ENCODE results near the gene TMEM121B.
"Not testable (repeated sequence)": the region's sequence is repeated elsewhere in the genome, so short reads cannot be mapped to it uniquely, and the experiment has no call there.

TMEM121B gene

DNA sequence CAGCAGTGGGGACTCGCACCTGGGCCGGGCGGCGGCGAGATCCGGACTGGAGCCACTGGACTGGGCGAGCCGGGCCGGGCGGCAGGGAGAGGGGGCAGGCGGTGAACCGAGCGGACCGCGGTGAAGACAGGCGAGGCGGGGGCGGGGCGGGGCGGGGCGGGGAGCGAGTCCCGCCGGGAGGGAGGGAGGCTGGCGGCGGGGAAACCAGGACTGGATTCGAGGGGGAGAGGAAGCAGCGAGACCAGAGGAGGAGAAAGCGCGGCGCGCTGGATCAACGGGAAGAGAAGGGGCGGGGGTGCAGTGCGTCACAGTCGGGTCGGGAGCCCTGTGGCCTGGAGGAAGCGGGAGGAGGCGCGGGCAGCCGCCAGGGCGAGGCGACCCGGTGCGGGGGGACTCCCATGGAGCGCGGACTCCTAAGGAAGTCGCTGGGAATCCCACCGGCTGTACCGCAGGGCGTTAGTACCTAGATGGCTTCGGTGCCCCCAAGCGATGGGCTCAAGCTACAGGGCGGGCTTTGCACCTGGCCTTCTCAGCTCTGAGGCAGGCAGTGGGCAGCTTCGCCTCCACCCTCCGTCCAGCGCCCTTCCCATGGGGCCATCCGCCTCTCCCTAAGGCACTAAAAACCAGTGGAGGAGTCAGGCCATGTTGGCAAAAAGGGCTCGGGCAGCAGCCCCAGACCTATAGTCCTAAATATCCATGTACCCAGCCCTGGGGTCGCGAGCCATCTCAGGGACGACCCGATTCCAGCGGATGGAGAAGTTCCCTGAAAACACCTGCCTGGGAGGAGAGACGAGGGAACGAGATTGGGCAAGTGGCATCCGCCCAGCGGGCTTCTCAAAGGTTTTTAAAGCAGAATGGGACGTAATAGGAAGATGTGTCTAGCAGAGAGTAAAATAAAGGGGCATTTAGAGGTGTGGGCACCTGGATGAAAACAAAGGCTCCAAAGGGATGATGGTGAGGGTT is at the start of gene TMEM121B:
Gene TMEM121B, minus strand, starts transcription at position 128 of the 963 bp plus-strand sequence. CDS start 233 bp downstream, outside the sequence.
- DNase-seq (ENCODE audit: low spot score) = peak; percentile 68

DNA sequence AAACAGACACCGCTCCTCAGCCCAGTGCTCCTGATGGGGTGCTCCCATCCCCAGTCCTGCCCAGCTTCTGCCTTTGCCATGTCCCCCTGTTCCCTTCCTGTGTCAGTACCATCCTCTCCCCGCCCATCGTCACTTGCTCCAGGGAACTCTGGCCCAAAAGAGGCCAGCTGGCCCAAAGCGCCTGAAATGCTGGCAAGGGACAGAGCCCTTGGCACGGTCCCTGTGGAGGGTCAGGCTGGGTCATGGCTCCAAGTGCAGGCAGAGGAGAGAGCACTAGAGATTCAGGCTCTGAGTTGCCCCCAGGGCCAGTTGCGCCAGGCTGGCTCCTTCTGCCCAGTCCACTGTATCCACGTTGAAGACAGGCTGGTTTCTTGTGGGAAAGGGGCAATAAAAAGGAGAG is 46.3 kb upstream of the TMEM121B start:
- no peak for DNase-seq (ENCODE audit: low spot score)

DNA sequence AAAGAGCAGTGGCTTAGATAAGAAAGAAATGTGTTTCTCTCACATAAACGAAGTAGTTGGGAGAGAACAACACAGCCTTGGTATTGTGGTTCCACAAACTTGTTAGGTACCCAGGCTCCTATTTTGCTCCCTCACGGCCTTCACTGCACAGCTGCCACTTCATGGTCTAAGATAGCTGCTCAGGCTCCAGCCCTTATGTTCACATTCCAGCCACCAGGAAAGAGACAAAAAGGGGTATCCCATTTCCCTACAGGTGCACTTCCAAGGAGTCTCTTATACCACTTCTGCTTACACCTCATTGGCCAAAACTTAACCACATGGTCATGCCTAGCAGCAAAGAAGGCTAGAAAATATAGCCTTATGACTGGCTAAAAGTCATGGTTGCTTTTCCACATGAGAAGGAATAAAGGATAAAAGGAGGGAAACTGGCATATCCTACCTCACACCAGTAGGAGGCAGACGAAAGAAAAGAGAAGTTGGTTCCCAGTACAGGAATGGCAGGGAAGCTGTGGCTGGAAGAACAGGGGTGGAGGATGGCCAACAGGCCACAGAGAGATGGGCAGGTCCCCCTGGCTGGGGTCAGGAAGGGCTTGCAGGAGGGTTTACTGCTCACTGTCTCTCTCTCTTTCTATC is 43.3 kb upstream of the TMEM121B start:
- no peak for DNase-seq (ENCODE audit: low spot score)

DNA sequence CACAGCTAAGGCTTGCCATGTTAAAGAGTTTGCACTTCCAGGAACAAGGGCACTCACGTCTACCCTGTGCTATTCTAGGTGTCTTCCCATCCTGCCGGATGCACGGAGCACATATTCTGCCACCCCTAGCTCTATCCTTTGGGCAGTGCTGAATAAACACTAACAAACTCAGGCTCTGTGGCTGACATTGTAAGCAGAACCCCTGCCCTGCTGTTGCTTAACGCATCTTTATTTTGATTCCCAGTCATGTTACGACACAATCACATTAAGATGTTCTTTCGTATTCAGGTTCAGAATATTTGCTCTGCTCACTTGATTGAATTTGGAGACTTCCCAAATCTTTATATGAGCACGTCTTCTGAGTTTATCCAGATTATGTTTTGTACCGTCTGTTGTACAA is 41.6 kb upstream of the TMEM121B start:
- DNase-seq (ENCODE audit: low spot score) = no peak

DNA sequence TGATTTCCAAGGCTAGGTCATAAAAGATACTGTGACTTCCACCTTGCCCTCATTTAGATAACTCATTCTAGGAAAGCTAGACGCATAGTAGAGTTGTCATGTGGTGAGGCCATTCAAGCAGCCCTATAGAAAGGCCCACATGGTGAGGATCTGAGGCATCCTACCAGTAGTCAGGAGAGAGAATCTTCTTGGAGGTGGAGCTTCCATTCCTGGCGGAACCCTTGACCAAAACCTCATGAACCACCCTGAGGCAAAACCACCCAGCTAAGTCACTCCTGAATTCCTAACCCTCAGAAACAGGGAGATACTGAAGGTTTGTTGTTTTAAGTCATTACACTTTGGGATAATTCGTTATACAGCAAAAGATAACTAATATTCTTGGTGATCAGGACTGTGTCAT is 40.8 kb upstream of the TMEM121B start:
- DNase-seq (ENCODE audit: low spot score) = no peak

DNA sequence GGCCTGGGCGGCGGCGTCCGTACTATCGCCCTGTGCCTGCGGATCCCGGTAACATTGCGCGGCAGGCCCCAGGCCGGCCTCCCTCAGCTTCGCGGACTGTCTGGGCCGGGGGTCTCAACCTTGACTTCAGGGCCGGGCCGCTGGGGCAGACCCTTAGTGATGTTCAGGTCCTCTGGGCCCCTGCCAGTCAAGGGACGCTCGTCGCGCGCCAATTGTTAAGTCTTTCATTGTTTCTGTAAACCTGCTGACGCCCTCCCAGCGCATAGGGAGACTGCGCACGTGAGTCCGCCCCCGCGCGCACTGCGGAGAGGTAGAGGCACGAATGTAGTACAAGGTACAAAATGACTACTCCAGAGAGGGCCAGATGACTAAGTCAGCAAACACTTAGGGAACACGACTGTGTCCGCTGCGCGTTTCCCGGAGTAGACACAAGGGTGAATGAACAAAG is 38.4 kb upstream of the TMEM121B start:
- peak; percentile 85 for DNase-seq (ENCODE audit: low spot score)

DNA sequence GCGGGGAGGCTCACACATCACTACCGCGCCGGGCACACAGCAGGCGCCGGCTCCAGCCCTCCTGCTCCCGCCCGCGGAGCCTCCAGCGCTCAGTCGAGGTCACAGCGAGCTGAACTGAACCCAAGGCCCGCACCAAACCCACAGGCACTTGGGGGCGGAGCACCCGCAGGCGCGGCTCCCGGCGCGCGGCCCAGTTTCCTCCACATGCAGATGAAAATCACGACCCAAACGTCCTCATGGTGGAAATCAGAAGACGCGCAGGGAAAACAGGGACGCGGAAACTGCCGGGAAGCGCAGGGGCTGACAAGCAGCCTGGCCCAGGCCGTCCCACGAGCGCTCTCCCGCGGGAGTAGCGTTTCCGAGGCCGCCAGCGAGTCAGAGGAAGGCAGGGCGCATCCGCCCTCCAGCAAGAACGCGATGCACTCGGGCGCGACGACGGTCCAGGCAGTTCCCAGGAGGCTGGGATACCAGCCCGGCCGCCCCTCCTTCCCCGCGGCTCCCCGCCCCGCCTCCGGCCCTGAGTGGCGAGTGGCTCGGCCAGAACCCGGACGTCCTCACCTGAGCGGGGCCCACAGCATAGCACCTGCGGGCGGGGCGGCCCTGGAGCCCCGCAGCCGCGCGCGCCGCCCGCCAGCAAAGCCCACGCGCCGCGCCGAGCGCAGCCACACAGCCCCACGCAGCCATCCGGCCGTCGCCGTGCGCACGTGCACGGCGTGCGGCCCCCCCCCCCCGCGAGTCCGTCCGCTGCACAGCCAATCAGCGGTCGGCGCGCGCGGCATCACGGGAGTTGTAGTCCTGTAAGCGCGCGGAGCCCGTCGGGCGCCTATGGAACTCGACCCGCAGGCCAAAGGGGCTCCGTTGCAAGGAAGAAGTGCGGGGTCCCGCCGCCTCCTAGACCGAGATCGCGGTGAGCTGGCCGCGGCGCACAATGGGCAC is 37.7 kb upstream of the TMEM121B start, which contains the start of gene HDHD5:
Gene HDHD5, minus strand, starts transcription at position 710 of the 936 bp plus-strand sequence. Its CDS starts 26 bp downstream, at position 684.
- DNase-seq (ENCODE audit: low spot score) = peak; percentile 89

DNA sequence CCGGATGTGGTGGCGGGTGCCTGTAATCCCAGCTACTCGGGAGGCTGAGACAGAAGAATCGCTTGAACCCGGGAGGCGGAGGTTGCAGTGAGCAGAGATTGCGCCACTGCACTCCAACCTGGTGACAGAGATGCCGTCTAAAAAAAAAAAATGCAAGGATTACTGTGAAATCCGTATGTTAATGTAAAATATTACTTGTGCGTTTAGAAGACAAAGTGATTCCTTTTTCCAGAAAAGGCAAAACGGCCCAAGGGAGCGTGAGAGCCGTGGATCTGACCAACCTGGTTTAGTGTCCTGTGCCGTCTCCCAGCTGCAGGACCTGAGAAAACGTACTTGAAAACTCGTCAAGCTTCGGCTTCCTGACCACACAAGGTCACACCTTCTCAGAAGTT is 37.0 kb upstream of the TMEM121B start:
- DNase-seq (ENCODE audit: low spot score) = no peak

DNA sequence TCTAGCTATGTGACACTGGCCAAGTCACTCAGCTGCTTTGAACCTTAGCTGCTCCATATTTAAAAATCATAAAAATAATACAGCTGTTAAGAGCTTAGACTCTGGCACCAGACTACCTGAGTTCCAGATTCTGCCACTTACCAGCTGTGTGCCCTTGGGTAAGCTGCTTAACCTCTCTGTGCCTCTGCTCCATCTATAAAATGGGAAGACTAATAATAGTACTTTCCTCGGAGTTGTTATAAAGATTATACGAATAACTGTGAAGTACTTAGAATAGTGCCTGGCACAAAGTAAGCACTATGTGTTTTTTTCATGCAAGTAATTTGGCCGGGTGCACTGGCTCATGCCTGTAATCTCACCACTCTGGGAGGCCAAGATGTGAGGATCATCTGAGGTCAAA is 36.6 kb upstream of the TMEM121B start:
- DNase-seq (ENCODE audit: low spot score) = no peak

DNA sequence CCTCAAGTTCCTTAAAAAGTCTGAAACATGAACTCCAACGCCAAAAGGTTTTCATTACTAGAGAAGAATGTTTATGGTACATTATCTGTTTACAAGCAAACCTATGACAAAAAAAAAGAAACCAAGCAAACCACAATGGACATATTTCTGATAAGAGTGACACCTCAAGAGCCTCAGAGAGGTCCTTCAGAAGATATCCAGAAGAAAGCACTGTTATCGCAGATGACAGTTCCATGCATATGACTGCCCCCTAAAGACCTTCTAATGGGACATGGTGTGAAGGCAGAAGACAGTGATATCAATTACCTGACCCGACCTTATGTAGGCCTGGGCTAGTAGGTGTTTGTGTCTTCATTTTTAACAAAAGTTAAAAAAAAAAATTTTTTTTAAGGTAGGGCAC is 34.8 kb upstream of the TMEM121B start:
- DNase-seq (ENCODE audit: low spot score) = no peak

DNA sequence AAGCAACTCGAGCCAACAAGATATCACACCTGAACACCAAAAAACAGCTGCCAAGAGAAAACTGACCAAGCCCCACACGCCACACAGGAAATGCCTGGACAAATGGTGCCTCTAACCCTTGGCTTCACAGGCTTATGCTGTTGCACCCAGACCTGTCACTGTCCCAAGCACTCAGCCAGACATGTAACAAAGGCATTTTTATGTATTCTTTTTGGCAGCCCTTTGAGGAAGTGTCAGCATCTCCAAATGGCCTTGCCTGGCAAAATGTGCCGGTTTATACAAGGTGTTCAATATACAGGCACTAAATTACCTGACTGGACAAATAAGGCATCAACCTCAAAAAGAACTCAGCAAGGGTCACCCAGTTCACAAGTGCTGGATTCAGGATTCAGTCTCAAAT is 31.8 kb upstream of the TMEM121B start:
- DNase-seq (ENCODE audit: low spot score) = no peak

DNA sequence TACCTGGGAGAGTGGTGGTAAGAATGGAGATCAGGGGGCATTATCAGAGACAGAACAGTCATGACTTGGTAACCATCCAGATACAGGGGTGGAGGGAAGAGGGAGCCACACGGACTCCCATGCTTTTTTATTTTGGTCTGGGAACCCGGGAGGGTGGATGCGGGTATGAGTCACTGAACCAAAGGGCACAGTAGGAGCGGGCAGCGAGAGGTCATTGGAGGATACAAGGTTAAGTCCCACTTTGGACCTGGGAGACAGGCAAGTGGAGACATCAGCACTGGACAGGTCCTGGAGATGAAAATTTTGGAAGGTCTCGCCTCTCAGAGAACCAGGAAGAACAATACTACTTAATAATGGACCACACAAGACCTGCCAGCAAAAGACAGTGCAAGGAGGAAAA is 31.2 kb upstream of the TMEM121B start:
- DNase-seq (ENCODE audit: low spot score) = no peak

DNA sequence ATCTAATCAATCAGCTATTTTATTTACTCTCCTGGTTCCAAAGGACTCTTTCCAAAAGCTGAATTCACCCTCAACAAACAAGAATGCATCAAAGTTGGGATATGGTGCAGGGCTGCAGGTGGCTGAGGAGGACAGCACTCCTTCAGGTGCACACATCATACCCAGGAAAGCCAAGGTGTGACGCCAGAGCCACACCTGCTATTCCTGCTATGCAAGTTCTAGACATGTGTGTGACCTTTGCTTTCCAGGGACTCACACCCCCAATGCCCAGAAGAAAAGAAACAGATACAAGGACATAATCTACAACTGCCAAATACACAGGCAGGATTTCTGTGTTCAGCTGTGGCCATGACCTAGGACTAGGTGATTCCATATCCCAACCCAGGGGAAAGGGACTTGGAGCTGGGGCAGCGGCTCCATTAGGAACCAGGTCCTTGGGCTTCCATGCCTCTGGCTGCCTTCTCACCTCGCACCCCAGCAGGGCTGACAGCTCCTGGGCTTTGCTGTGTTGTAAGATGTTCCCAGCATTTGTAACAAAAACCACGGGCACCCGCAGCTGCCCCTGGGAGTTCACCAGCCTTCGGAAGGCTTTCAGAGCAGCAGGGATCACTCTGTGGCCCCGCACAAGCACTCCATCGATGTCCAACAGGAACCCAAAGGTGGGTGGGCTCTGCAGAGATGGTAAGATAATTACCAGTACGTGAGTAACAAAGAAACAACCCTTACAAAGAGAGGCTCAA is 28.1 kb upstream of the TMEM121B start:
- DNase-seq (ENCODE audit: low spot score) = peak; percentile 29

DNA sequence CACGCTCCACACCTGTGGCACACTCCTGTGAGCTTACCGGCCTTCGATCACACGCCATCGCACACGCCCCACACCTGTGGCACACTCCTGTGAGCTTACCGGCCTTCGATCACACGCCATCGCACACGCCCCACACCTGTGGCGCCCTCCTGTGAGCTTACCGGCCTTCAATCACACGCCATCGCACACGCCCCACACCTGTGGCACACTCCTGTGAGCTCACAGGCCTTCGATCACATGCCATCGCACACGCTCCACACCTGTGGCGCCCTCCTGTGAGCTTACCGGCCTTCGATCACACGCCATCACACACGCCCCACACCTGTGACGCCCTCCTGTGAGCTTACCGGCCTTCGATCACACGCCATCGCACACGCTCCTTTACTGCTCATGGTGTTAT is 26.3 kb upstream of the TMEM121B start:
- DNase-seq (ENCODE audit: low spot score) = not testable (repeated sequence)

DNA sequence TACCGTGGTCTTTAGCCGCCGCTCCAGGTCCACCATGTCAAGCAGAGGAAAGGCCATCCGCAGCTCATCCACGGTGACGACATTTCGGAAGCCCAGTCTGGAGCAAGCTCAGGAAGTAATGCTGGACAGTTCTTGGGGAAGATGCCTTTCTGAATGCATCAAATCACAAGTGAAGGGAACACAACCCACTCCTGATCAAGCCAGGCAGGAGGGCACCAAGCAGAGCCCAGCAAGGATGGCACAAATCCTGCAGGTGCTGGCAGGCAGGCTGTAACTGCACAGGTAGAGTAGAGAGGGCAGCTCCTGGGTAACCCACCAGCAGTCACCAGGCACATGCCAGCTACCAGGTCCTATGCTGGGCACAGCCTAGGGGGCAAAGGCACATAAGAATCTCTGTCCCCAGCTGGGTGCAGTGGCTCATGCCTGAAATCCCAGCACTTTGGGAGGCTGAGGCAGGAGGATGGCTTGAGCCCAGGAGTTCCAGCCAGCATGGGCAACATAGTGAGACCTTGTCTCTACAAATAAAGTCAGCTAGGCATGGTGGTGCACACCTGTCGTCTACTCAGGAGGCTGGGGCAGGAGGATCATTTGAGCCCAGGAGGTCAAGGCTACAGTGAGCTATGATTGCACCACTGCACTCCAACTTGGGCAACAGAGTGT is 24.0 kb upstream of the TMEM121B start:
- DNase-seq (ENCODE audit: low spot score) = no peak

DNA sequence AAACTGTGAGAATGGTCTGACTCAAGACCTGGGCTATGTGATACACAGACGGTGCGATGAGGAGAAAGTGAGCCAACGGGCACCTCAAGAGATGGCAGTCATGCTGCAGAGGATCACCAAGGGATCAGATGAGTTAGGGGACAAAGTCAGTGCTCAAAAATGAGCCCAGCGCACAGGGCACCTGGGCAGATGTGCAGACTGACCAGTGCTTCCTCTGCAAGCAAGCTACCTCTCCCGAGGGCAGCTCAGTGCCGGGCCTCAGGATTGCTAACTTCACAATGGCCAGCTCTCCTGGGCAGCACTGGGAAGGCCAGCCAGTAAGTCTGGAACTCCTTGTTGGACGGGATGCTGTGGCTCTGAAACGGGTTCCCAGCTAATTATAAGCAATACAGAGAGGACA is 22.7 kb upstream of the TMEM121B start:
- DNase-seq (ENCODE audit: low spot score) = no peak

DNA sequence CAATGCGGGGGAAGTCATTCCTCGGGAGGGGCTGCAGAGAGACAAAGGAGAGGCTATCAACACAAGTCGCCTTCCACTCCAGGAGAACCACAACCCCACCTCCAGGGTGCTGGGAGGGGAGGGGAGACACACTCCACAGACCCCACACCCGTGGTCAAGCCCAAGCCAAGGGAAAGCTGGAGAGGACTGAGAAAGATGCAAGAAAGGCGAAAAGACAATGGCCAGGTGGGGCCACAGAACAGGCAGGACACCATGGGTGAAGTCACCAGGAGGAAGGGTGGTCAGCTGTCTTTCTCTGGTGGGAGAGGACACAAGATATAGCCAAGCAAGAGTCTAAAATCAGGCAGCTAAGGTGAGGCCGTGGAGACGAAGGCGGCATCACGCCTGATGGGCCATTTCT is 21.9 kb upstream of the TMEM121B start:
- DNase-seq (ENCODE audit: low spot score) = no peak

DNA sequence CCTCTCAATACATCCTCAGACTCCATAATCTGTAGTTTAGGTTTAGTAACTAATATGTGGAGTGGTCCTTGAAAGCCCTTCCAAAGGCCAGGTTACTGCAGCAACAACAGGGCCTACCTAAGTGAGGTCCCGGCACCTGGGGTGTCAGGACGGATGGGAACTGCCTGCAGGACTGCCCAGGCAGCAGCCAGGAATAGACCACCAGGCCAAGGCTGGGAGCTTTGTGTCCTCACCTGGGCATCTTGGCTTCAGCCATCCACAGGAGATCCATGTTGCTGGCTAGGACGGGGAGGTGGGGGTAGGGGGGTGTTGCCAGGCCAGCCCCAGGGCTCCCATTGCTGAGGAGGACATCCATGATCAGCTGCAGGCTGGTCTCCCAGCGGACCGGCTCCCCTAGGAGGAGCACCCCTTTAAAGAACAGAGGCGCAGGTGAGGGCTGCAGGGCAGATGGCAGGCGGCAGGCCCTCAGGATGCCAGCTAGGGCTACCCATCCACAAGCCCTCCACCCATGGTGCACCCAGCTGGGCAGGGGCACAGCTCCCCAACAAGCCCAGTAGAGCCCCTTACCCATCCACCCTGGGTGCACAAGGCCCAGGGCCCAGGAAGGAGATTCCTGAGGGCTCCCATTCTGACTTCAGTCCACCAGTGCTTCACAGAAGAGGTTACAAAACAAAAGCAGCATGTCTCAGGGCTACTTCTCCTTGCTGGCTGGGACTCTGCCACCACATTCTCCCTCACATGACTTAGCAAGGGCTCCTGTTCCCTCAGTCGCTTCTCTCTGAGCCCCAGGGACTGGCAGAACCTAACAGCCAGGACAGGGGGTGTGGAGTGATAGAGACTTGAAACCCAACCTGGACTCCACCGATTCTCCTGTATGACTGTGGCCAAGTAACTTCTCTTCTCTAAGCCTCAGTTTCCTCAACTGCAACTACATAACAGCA is 19.9 kb upstream of the TMEM121B start:
- no peak for DNase-seq (ENCODE audit: low spot score)

DNA sequence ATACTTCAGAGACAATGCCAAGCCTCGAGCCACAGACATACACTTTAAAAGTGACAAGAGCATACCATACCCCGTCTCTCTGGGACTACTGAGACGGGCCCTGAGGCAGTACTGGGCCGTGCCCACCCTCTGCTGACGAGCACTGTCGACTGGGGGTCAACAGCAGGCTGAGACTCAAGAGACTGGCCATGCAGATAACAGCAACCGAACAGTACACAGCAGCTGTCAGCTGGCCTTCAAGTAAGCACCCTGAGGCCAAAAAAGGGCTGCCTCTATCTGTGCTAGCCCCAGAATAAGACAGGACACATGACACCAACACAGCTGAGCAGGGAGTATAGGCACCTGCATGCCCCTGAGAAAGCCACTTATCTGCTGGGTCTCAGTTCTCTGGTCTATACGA is 18.9 kb upstream of the TMEM121B start:
- DNase-seq (ENCODE audit: low spot score) = no peak

DNA sequence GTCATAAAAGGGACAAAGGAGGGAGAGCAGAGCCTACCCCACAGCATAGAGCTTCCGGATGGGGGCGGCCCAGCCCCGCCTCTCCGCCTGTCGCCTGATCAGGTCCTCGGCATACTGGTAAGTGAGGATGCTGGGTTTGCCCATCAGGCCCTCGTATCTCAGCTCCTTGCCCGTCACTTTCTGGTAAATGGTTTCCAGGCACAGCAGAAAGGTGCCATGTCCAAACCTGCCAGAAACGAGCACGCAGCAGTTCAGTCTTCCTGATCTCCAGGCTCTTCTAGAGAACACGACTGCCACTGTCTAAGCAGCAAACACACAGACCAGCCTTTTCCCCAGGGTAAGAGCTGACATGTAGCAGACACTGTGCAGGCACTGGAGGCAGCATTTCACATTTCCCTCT is 17.4 kb upstream of the TMEM121B start:
- no peak for DNase-seq (ENCODE audit: low spot score)
